ENCODE results near the gene PTPN20. TPM values are rescaled to one million over a fixed set of nuclear protein-coding genes. Genes with fewer than 3 reads are reported as not detected.

The PTPN20 gene
- total and polyA plus RNA-seq, 2 of the 8 experiments (the other 6 are each of a cell fraction or from before 2014, with no cell fraction given), result not detected

GRCh38 chr10:47031211-47031900 is 120.1 kb downstream of the PTPN20 start:
- FAIRE-seq, result no peak
- no peaks in the 10 kb centered on the region for H3K36me3 ChIP-seq (ENCODE audit: control insufficient read depth in 2 of 4, insufficient read depth in 4 of 4, low read length in 3 of 4)
- H3K23me2 ChIP-seq (ENCODE audit: low read depth, low read length), result no peaks in the 10 kb centered on the region
- no peak overlapping the region for H2BK15ac ChIP-seq (ENCODE audit: low read length)
- no peak overlapping the region for H3K4ac ChIP-seq (replicated peaks; ENCODE audit: insufficient read length, low read depth, low read length)
- peak overlapping the region; percentile 70; the same call in 1 of the 2 replicates for H2AFZ ChIP-seq (ENCODE audit: low read length)
- H3K4me1 ChIP-seq (replicated peaks in 1 of 4; ENCODE audit: control insufficient read depth in 3 of 4, insufficient read depth in 4 of 4, low read length in 3 of 4), result no peaks in the 10 kb centered on the region
- no peaks in the 10 kb centered on the region for H4K20me1 ChIP-seq (replicated peaks in 1 of 2; ENCODE audit: control insufficient read depth in 1 of 2, insufficient read depth in 2 of 2, low read length in 2 of 2)
- H3K79me1 ChIP-seq (ENCODE audit: low read depth, low read length), result no peaks in the 10 kb centered on the region
- H4K91ac ChIP-seq (replicated peaks; ENCODE audit: insufficient read length, low read length), result no peak overlapping the region
- no peak overlapping the region for H2BK12ac ChIP-seq (ENCODE audit: low read depth, low read length)
- H3K27me3 ChIP-seq (replicated peaks in 1 of 4; ENCODE audit: control insufficient read depth in 3 of 4, extremely low read depth in 1 of 4, insufficient read depth in 3 of 4, low read length in 3 of 4), result no peaks in the 10 kb centered on the region
- WGBS, 2 experiments (ENCODE audit: extremely low coverage in 1 of 2, insufficient coverage in 1 of 2, insufficient read length in 1 of 2, insufficient replicate concordance in 2 of 2, low coverage in 1 of 2, low lambda C conversion rate in 2 of 2, missing lambda C conversion rate in 1 of 2), result 78% methylated on average over 7 of the region's 7 CpGs; no CpG with 5 or more reads in 1 of the 2 experiments
- ChIA-PET CTCF (ENCODE audit: partially characterized antibody) (interaction anchor here (0.6 to 13.8 kb wide), 18 partner anchors 8 to 662 kb away, joined by 3 to 180 read pairs (median 5); no protein-coding TSS in a partner anchor), POLR2A (ENCODE audit: partially characterized antibody) (no interaction called here)
- no peak overlapping the region for H4K5ac ChIP-seq (ENCODE audit: insufficient read length, low read depth, low read length)
- no peak overlapping the region for H3K27ac ChIP-seq (ENCODE audit: low read depth, low read length)
- no peak overlapping the region for H3K4me3 ChIP-seq (ENCODE audit: extremely low read depth in 1 of 4, insufficient read depth in 2 of 4, low read depth in 3 of 4, low read length in 4 of 4)
- H3K4me2 ChIP-seq (ENCODE audit: insufficient read depth in 1 of 2, low read depth in 2 of 2, low read length in 2 of 2), result no peak overlapping the region
- no peak overlapping the region for H2BK5ac ChIP-seq (ENCODE audit: low read depth, low read length)
- no peak overlapping the region for H3K18ac ChIP-seq (ENCODE audit: extremely low read depth, low read length)
- no peaks in the 10 kb centered on the region for H3K79me2 ChIP-seq (ENCODE audit: control insufficient read depth in 1 of 2, insufficient read depth in 2 of 2, low read length in 2 of 2)
- H2BK120ac ChIP-seq (replicated peaks; ENCODE audit: low read depth, low read length), result no peak overlapping the region
- H3K9ac ChIP-seq (replicated peaks in 1 of 4; ENCODE audit: extremely low read depth in 1 of 4, low read depth in 3 of 4, low read length in 3 of 4), result no peak overlapping the region
- DNase-seq (ENCODE audit: low read depth in 1 of 2, low spot score in 2 of 2), result peak in 1 of 2 experiments; percentile 45
- H2BK20ac ChIP-seq (ENCODE audit: low read length), result no peak overlapping the region
- no peak overlapping the region for H2AK5ac ChIP-seq (ENCODE audit: low read depth, low read length)
- H3K9me3 ChIP-seq (ENCODE audit: insufficient read depth in 2 of 2, low read depth in 1 of 2, low read length in 1 of 2), result no peaks in the 10 kb centered on the region
- H4K8ac ChIP-seq (ENCODE audit: extremely low read depth, insufficient read depth, low read length), result no peak overlapping the region
- no peak overlapping the region for H3K56ac ChIP-seq (replicated peaks; ENCODE audit: insufficient read length, low read depth, low read length)
- H3K14ac ChIP-seq (ENCODE audit: insufficient read length), result no peak overlapping the region
- H3K23ac ChIP-seq (ENCODE audit: insufficient read length), result no peak overlapping the region
- TF ChIP-seq RAD21 (IDR thresholded peaks at IDR 0.05 in 1 of 2, conservative IDR thresholded peaks at IDR 0.05 in 1 of 2; ENCODE audit: low read depth in 2 of 2, low read length in 2 of 2), result peak in 1 of 2 experiments; percentile 29; a peak in 2 of 4 replicates
- peak; percentile 19; the same call in 1 of the 2 replicates for TF ChIP-seq USF2 (IDR thresholded peaks at IDR 0.05; ENCODE audit: low read length)
- TF ChIP-seq HDAC6 (IDR thresholded peaks at IDR 0.05; ENCODE audit: low read depth, low read length), result no peak
- no peak for TF ChIP-seq BACH1 (IDR thresholded peaks at IDR 0.05; ENCODE audit: low read length)
- no peak for TF ChIP-seq CBX5 (IDR thresholded peaks at IDR 0.05; ENCODE audit: low read depth, low read length)
- peak in 2 of 3 experiments; percentile 25 to 44; a peak in 3 of 4 replicates for TF ChIP-seq CTCF (IDR thresholded peaks at IDR 0.05; ENCODE audit: control extremely low read depth in 1 of 3, insufficient read depth in 1 of 3, low read depth in 1 of 3, low read length in 3 of 3)
- TF ChIP-seq CBX8 (IDR thresholded peaks at IDR 0.05; ENCODE audit: borderline replicate concordance, low read depth, low read length), result no peak
- TF ChIP-seq JUN (IDR thresholded peaks at IDR 0.05; ENCODE audit: low read depth, low read length), result no peak
